Tibial artery (tissue), 4 donors: Measurements from ENCODE around the gene RPS21.

Source experiments
- DNase-seq, 2 donors: peaks; one replicate each; pipeline ENCODE4 v3.0.0-alpha.2; 2019
- H3K27ac ChIP-seq, 2 donors: fragments of 200-600 bp; sonication (generic) in 1 of 2; 1 replicate in 1 of 2; 2 replicates in 1 of 2; pipeline ENCODE4 v1.5.1; 2018 to 2019; ENCODE audit warnings: mild to moderate bottlenecking in 1 of 2
- H3K27me3 ChIP-seq, 2 donors: fragments of 200-600 bp; sonication (generic) in 1 of 2; one replicate each; pipeline versions ENCODE4 v1.5.1 to v1.6.0; 2016 to 2019
- H3K36me3 ChIP-seq, 3 donors: fragments of 200-600 bp; sonication (generic) in 2 of 3; one replicate each; pipeline ENCODE4 v1.5.1; 2016 to 2019; ENCODE audit warnings: mild to moderate bottlenecking in 2 of 3
- H3K4me1 ChIP-seq, 4 donors: fragments of 200-600 bp; sonication (generic) in 2 of 4; 1 replicate in 3 of 4; 2 replicates in 1 of 4; pipeline ENCODE4 v1.5.1; 2016 to 2019
- H3K4me3 ChIP-seq, 2 donors: fragments of 200-600 bp; sonication (generic) in 1 of 2; 1 replicate in 1 of 2; 2 replicates in 1 of 2; pipeline ENCODE4 v1.5.1; 2018 to 2019; ENCODE audit warnings: mild to moderate bottlenecking in 2 of 2
- H3K9me3 ChIP-seq, 3 donors: fragments of 200-600 bp; sonication (generic) in 1 of 3; one replicate each; pipeline ENCODE4 v1.5.1; 2016 to 2019
- CTCF ChIP-seq, 2 experiments: fragments of 200-600 bp in 1 of 2; fragments of 450-650 bp in 1 of 2; IDR thresholded peaks; one replicate each; pipeline ENCODE4 v1.5.1; 2017 to 2019; ENCODE audit warnings: antibody characterized with exemption in 2 of 2, mild to moderate bottlenecking in 1 of 2, moderate library complexity in 1 of 2
- intact Hi-C: fragments of 100-400 bp; cut with DNase I; formaldehyde crosslinking; loops from one replicate; pipeline ENCODE4 v1.15.0; 2023; ENCODE audit warnings: low total_unique reads

RPS21 gene

GRCh38 chr20:62351469-62352401, 35.2 kb upstream of the RPS21 start:
- intact Hi-C loops = loop anchor here (5.0 kb wide), 1 partner anchor 34 kb away; no protein-coding TSS in a partner anchor
- no peaks in the 10 kb centered on the region for H3K9me3 ChIP-seq
- H3K27ac ChIP-seq = peak overlapping the region; percentile 96 to 97
- no peak for TF ChIP-seq CTCF (IDR thresholded peaks at IDR 0.05)
- H3K4me3 ChIP-seq = no peak overlapping the region
- peaks cover 12 to 52% (median 47%) of the 10 kb centered on the region in 4 donors for H3K4me1 ChIP-seq
- peaks cover 44 to 47% (median 44%) of the 10 kb centered on the region in 3 donors for H3K36me3 ChIP-seq
- H3K27me3 ChIP-seq = no peaks in the 10 kb centered on the region
- no peak for DNase-seq

GRCh38 chr20:62352402-62353288, 34.3 kb upstream of the RPS21 start:
- peaks cover 34 to 38% (median 35%) of the 10 kb centered on the region in 3 donors for H3K36me3 ChIP-seq
- peak; percentile 68 to 97 for DNase-seq
- H3K27ac ChIP-seq = peak overlapping the region; percentile 96 to 97
- no peaks in the 10 kb centered on the region for H3K9me3 ChIP-seq
- H3K4me1 ChIP-seq = peaks cover 12 to 61% (median 56%) of the 10 kb centered on the region in 4 donors
- intact Hi-C loops = loop anchor here (5.0 kb wide), 1 partner anchor 35 kb away; no protein-coding TSS in a partner anchor
- H3K4me3 ChIP-seq = peak overlapping the region in 1 of 2 donors; percentile 14
- no peaks in the 10 kb centered on the region for H3K27me3 ChIP-seq
- TF ChIP-seq CTCF (IDR thresholded peaks at IDR 0.05) = peak; percentile 54 to 60

GRCh38 chr20:62353289-62354030, 33.4 kb upstream of the RPS21 start:
- intact Hi-C loops = loop anchor here (5.0 kb wide), 1 partner anchor 36 kb away; no protein-coding TSS in a partner anchor

GRCh38 chr20:62354031-62354808, 32.7 kb upstream of the RPS21 start:
- no peak for DNase-seq
- peaks cover 19 to 77% (median 72%) of the 10 kb centered on the region in 4 donors for H3K4me1 ChIP-seq
- peak overlapping the region; percentile 96 to 97 for H3K27ac ChIP-seq

More at GRCh38 chr20:62353289-62354030, 33.4 kb upstream of the RPS21 start:
- Histone ChIP-seq H3K4me3 (peak overlapping the region in 1 of 2 donors; percentile 14), H3K9me3 (no peaks in the 10 kb centered on the region), H3K27ac (peak overlapping the region; percentile 96 to 97), H3K27me3 (no peaks in the 10 kb centered on the region), H3K36me3 (peaks cover 29% of the 10 kb centered on the region in 3 donors), H3K4me1 (peaks cover 12 to 70% (median 65%) of the 10 kb centered on the region in 4 donors)
- no peak for DNase-seq
- no peak for TF ChIP-seq CTCF (IDR thresholded peaks at IDR 0.05)

More at GRCh38 chr20:62354031-62354808, 32.7 kb upstream of the RPS21 start:
- intact Hi-C loops = loop anchor here (5.0 kb wide), 1 partner anchor 37 kb away; no protein-coding TSS in a partner anchor
- peaks cover 26 to 29% (median 26%) of the 10 kb centered on the region in 3 donors for H3K36me3 ChIP-seq
- TF ChIP-seq CTCF (IDR thresholded peaks at IDR 0.05) = no peak
- no peaks in the 10 kb centered on the region for H3K9me3 ChIP-seq
- H3K4me3 ChIP-seq = peak overlapping the region; percentile 41 to 49
- H3K27me3 ChIP-seq = no peaks in the 10 kb centered on the region
